IMR-90 (cell line): ENCODE results near the gene WNT7A. TPM values are rescaled to one million over a fixed set of nuclear protein-coding genes. Genes with fewer than 3 reads are reported as not detected.
A peak's percentile ranks its signal among the peaks of the same experiment; 100 is the strongest.

Experiments
- ATAC-seq: fragments of 200-7000 bp; cut with Tn5 transposase; 2 replicates; pipeline ENCODE4 v1.9.1; 2020; ENCODE audit warnings: low read depth, mild to moderate bottlenecking, moderate library complexity
- BruUV-seq: library from RNA; stranded (reverse); fragments of 400-500 nt; replicated peaks from 2 replicates; lab custom pipeline; 2021; lab: Mats Ljungman, UMichigan
- CTCF ChIA-PET: fragments of 300-600 bp; formaldehyde crosslinking; extraction: SDS; loops from one replicate; lab custom pipeline; 2021; ENCODE audit warnings: antibody characterized with exemption; lab: Yijun Ruan, JAX
- POLR2A ChIA-PET: fragments of 300-600 bp; sonication (Branson Sonifier 250); formaldehyde crosslinking; loops from one replicate; lab custom pipeline; 2022; ENCODE audit warnings: antibody characterized with exemption; ENCODE audit not compliant: unreplicated experiment; lab: Charles Lee
- DNase-seq: peaks from one replicate; pipeline ENCODE4 v3.0.0; 2013
- H2AFZ ChIP-seq: replicated peaks from 2 replicates; pipeline ENCODE3; 2013; ENCODE audit warnings: low read length, mild to moderate bottlenecking; ENCODE audit not compliant: poor library complexity
- H2AK5ac ChIP-seq: 2 replicates; pipeline ENCODE4 v1.6.1; 2013; ENCODE audit warnings: low read depth, low read length, inconsistent platforms
- H2AK9ac ChIP-seq: replicated peaks from 2 replicates; pipeline ENCODE3; 2013; ENCODE audit warnings: mild to moderate bottlenecking, low read depth, low read length, moderate library complexity; ENCODE audit not compliant: poor library complexity
- H2BK120ac ChIP-seq: 2 replicates; pipeline ENCODE4 v1.6.1; 2013; ENCODE audit warnings: low read depth, low read length, inconsistent platforms
- H2BK15ac ChIP-seq: 3 replicates; pipeline ENCODE4 v1.6.1; 2013; ENCODE audit warnings: low read depth, low read length, inconsistent platforms
- H2BK20ac ChIP-seq: 2 replicates; pipeline ENCODE4 v1.6.1; 2013; ENCODE audit warnings: low read depth, mild to moderate bottlenecking, inconsistent platforms, low read length, moderate library complexity
- H2BK5ac ChIP-seq: 2 replicates; pipeline ENCODE4 v1.6.1; 2013; ENCODE audit warnings: mild to moderate bottlenecking, low read depth, low read length, inconsistent platforms; ENCODE audit not compliant: poor library complexity, severe bottlenecking
- H3K14ac ChIP-seq: replicated peaks from 2 replicates; pipeline ENCODE4 v1.6.1; 2013; ENCODE audit warnings: low read depth, low read length, inconsistent platforms
- H3K18ac ChIP-seq: 2 replicates; pipeline ENCODE4 v1.6.1; 2013; ENCODE audit warnings: low read depth, low read length, control low read depth
- H3K23ac ChIP-seq: 2 replicates; pipeline ENCODE4 v1.6.1; 2013; ENCODE audit warnings: low read depth, low read length, inconsistent platforms
- H3K27ac ChIP-seq: 2 replicates; pipeline ENCODE4 v1.5.1; 2013; ENCODE audit warnings: mild to moderate bottlenecking, control low read depth, low read length; ENCODE audit not compliant: insufficient read depth
- H3K27me3 ChIP-seq: 2 replicates; pipeline ENCODE4 v1.6.1; 2013; ENCODE audit warnings: low read length; ENCODE audit not compliant: control insufficient read depth, insufficient read depth
- H3K36me3 ChIP-seq: 2 replicates; pipeline ENCODE4 v1.6.1; 2013; ENCODE audit warnings: low read length, mixed read lengths; ENCODE audit not compliant: control insufficient read depth, insufficient read depth
- H3K4ac ChIP-seq: 2 replicates; pipeline ENCODE4 v1.6.1; 2013; ENCODE audit warnings: low read depth, low read length, inconsistent platforms
- H3K4me1 ChIP-seq: 2 replicates; pipeline ENCODE4 v1.6.1; 2013; ENCODE audit warnings: low read length, mixed read lengths; ENCODE audit not compliant: control insufficient read depth, insufficient read depth
- H3K4me2 ChIP-seq: 2 replicates; pipeline ENCODE4 v1.6.1; 2013; ENCODE audit warnings: low read depth, mild to moderate bottlenecking, control low read depth, low read length, moderate library complexity
- H3K4me3 ChIP-seq: 2 replicates; pipeline ENCODE4 v1.5.1; 2013; ENCODE audit warnings: low read depth, mild to moderate bottlenecking, control low read depth, low read length, moderate library complexity; ENCODE audit not compliant: insufficient read depth
- H3K56ac ChIP-seq: 2 replicates; pipeline ENCODE4 v1.6.1; 2013; ENCODE audit warnings: low read length, inconsistent platforms; ENCODE audit not compliant: insufficient read depth; ENCODE audit errors: extremely low read depth
- H3K79me1 ChIP-seq, 2 experiments: 2 replicates each; pipeline ENCODE4 v1.6.1; 2013; ENCODE audit warnings: low read length in 2 of 2, inconsistent platforms in 1 of 2, low read depth in 1 of 2
- H3K9ac ChIP-seq: 2 replicates; pipeline ENCODE4 v1.6.1; 2013; ENCODE audit warnings: low read depth, low read length, control low read depth
- H3K9me1 ChIP-seq: 2 replicates; pipeline ENCODE4 v1.6.1; 2013; ENCODE audit warnings: low read length, inconsistent platforms; ENCODE audit not compliant: insufficient read depth
- H3K9me3 ChIP-seq: 2 replicates; pipeline ENCODE4 v1.6.1; 2013; ENCODE audit warnings: low read length; ENCODE audit not compliant: control insufficient read depth, insufficient read depth
- H4K20me1 ChIP-seq: 2 replicates; pipeline ENCODE4 v1.6.1; 2013; ENCODE audit warnings: low read length, inconsistent platforms; ENCODE audit not compliant: insufficient read depth
- H4K5ac ChIP-seq: 2 replicates; pipeline ENCODE4 v1.6.1; 2013; ENCODE audit warnings: mild to moderate bottlenecking, low read depth, low read length, control low read depth
- H4K8ac ChIP-seq, 2 experiments: 2 replicates each; pipeline ENCODE4 v1.6.1; 2013; ENCODE audit warnings: low read depth in 2 of 2, low read length in 2 of 2, control low read depth in 1 of 2, inconsistent platforms in 1 of 2
- H4K91ac ChIP-seq: 2 replicates; pipeline ENCODE4 v1.6.1; 2013; ENCODE audit warnings: low read depth, low read length, inconsistent platforms; ENCODE audit not compliant: insufficient read depth
- BHLHE40 ChIP-seq: fragments of 150-350 bp; IDR thresholded peaks from 2 replicates; pipeline ENCODE4 v1.6.1; 2016; ENCODE audit warnings: mild to moderate bottlenecking, low read depth, low read length
- CEBPB ChIP-seq: IDR thresholded peaks from 2 replicates; pipeline ENCODE4 v1.6.1; 2012; ENCODE audit warnings: low read depth, low read length, improper control_type of control experiment
- CHD1 ChIP-seq: IDR thresholded peaks from 2 replicates; pipeline ENCODE4 v1.6.1; 2012; ENCODE audit warnings: low read depth, low read length, improper control_type of control experiment
- CTCF ChIP-seq: conservative IDR thresholded peaks from 2 replicates; pipeline ENCODE4 v1.5.1; 2012; ENCODE audit warnings: mild to moderate bottlenecking, low read depth, low read length, improper control_type of control experiment
- ELK1 ChIP-seq: fragments of 150-350 bp; IDR thresholded peaks from 2 replicates; pipeline ENCODE4 v1.6.1; 2016; ENCODE audit warnings: low read depth, mild to moderate bottlenecking, low read length, moderate library complexity, borderline replicate concordance
- FOS ChIP-seq: fragments of 150-350 bp; IDR thresholded peaks from 2 replicates; pipeline ENCODE4 v1.6.1; 2016; ENCODE audit warnings: low read depth, low read length
- MAFK ChIP-seq: IDR thresholded peaks from 2 replicates; pipeline ENCODE4 v1.6.1; 2012; ENCODE audit warnings: low read depth, low read length, improper control_type of control experiment
- MXI1 ChIP-seq: IDR thresholded peaks from 2 replicates; pipeline ENCODE4 v1.6.1; 2012; ENCODE audit warnings: low read depth, mild to moderate bottlenecking, low read length, moderate library complexity, borderline replicate concordance
- NFE2L2 ChIP-seq: fragments of 150-350 bp; IDR thresholded peaks from 2 replicates; pipeline ENCODE4 v1.6.1; 2016; ENCODE audit warnings: low read depth, mild to moderate bottlenecking, low read length
- RAD21 ChIP-seq: IDR thresholded peaks from 2 replicates; pipeline ENCODE4 v1.6.1; 2012; ENCODE audit warnings: low read length, improper control_type of control experiment
- RCOR1 ChIP-seq: IDR thresholded peaks from 2 replicates; pipeline ENCODE4 v1.6.1; 2012; ENCODE audit warnings: mild to moderate bottlenecking, low read length, improper control_type of control experiment; ENCODE audit not compliant: insufficient replicate concordance
- SMC3 ChIP-seq: fragments of 150-350 bp; IDR thresholded peaks from 2 replicates; pipeline ENCODE4 v1.6.1; 2016; ENCODE audit warnings: low read depth, mild to moderate bottlenecking, antibody characterized with exemption, low read length, moderate library complexity
- USF2 ChIP-seq: fragments of 150-350 bp; IDR thresholded peaks from 2 replicates; pipeline ENCODE4 v1.6.1; 2017; ENCODE audit warnings: mild to moderate bottlenecking, antibody characterized with exemption, low read length, low read depth
- WGBS, 2 experiments: methylation state at CpG; one replicate each; pipeline versions ENCODE4 v1.1.5 to v1.1.7; 2013; ENCODE audit warnings: missing lambda C conversion rate in 2 of 2; ENCODE audit not compliant: insufficient read length in 1 of 2; ENCODE audit errors: extremely low coverage in 2 of 2; 5-methylcytosine and 5-hydroxymethylcytosine counted together
- dilution Hi-C: fragments of 300-500 bp; cut with HindIII; formaldehyde crosslinking; loops from one replicate; pipeline ENCODE4 v1.14.3; 2018; ENCODE audit warnings: low sequenced_read_pairs; ENCODE audit not compliant: unreplicated experiment
- in situ Hi-C: fragments of 300-500 bp; cut with MboI; formaldehyde crosslinking; loops from 3 replicates; pipeline ENCODE4 v1.14.3; 2019; ENCODE audit warnings: low sequenced_read_pairs, inconsistent platforms, mixed read lengths
- intact Hi-C: fragments of 100-400 bp; cut with micrococcal nuclease; formaldehyde crosslinking; loops from 2 replicates; pipeline ENCODE4 v1.10.0; 2022
- polyA plus RNA-seq, 3 experiments: library from polyadenylated mRNA; depleted of rRNA; stranded (reverse); fragments of >200 nt; gene quantifications; 2 replicates each; pipeline ENCODE4 v1.2.3, GENCODE V29; 2012; ENCODE audit warnings: low replicate concordance in 1 of 3
- total RNA-seq: library from RNA; depleted of rRNA; stranded (reverse); fragments of >200 nt; gene quantifications from 2 replicates; pipeline ENCODE4 v1.2.3, GENCODE V29; 2012

WNT7A gene
- total and polyA plus RNA-seq, 2 of the 4 experiments (the other 2 are of a cell fraction): not detected

- Histone ChIP-seq H2BK20ac (no peak overlapping the region), H2AK9ac (no peak overlapping the region), H3K9me1 (no peaks in the 10 kb centered on the region), H2AK5ac (no peak overlapping the region), H3K9ac (no peak overlapping the region), H4K8ac (no peak overlapping the region), H4K20me1 (no peaks in the 10 kb centered on the region), H2BK120ac (no peak overlapping the region), H3K18ac (no peak overlapping the region), H2AFZ (peak overlapping the region; percentile 10), H3K23ac (no peak overlapping the region), H2BK5ac (no peak overlapping the region), H3K14ac (no peak overlapping the region), H4K5ac (no peak overlapping the region), H3K4me1 (peaks cover 7% of the 10 kb centered on the region), H3K36me3 (no peaks in the 10 kb centered on the region), H3K27me3 (peaks cover 10% of the 10 kb centered on the region; the same call in 1 of the 2 replicates), H3K4ac (no peak overlapping the region), H3K27ac (no peak overlapping the region), H3K9me3 (peaks cover 5% of the 10 kb centered on the region; the same call in 1 of the 2 replicates), H3K4me2 (no peak overlapping the region), H2BK15ac (no peak overlapping the region), H3K79me1 (no peaks in the 10 kb centered on the region), H4K91ac (no peak overlapping the region), H3K56ac (no peak overlapping the region), H3K4me3 (no peak overlapping the region)
- no TSS peak for BruUV-seq
- TF ChIP-seq NFE2L2 (no peak), MXI1 (no peak), RAD21 (no peak), CEBPB (no peak), FOS (no peak), SMC3 (no peak), ELK1 (no peak), RCOR1 (no peak), MAFK (no peak), CHD1 (no peak), CTCF (no peak), BHLHE40 (no peak), USF2 (no peak)
- intact Hi-C loops: no loop called here
- POLR2A ChIA-PET: no interaction called here
- DNase-seq (no peak), ATAC-seq (no peak)
- WGBS, 2 experiments: 40% methylated on average over 10 of the region's 13 CpGs; no CpG with 5 or more reads in 1 of the 2 experiments
- CTCF ChIA-PET: no interaction called here
- dilution Hi-C loops: no loop called here
- in situ Hi-C loops: loop anchor here (10.0 to 25.0 kb wide), 4 partner anchors 218 to 668 kb away; partner anchors contain the start of genes CHCHD4 and HDAC11
These were observed 14.4 kb upstream of the WNT7A start for GRCh38 chr3:13894096-13894806.
